ENCODE results near the gene TSNAX. TPM values are rescaled to one million over a fixed set of nuclear protein-coding genes. Genes with fewer than 3 reads are reported as not detected.

TSNAX gene
- total and polyA plus RNA-seq, 2 of the 8 experiments (the other 6 are each of a cell fraction or from before 2014, with no cell fraction given) = 7.7 to 34.0 TPM

- no peak for TF ChIP-seq CEBPB (IDR thresholded peaks at IDR 0.05; ENCODE audit: low read depth, low read length)
- no peak for TF ChIP-seq SUZ12 (IDR thresholded peaks at IDR 0.05; ENCODE audit: low read length)
- TF ChIP-seq GTF2F1 (IDR thresholded peaks at IDR 0.05; ENCODE audit: borderline replicate concordance, low read depth, low read length) = no peak
- no peak for TF ChIP-seq RXRA (IDR thresholded peaks at IDR 0.05; ENCODE audit: insufficient read depth, low read depth, low read length)
Measured at GRCh38 chr1:231499148-231499763, 29.2 kb upstream of the TSNAX start (continued).
